Kidney epithelial cell (primary cell): Measurements from ENCODE around the gene KRT71. TPM values are rescaled to one million over a fixed set of nuclear protein-coding genes. Genes with fewer than 3 reads are reported as not detected.

Source experiments
- DNase-seq: peaks from one replicate; pipeline ENCODE4 v3.0.0-alpha.2; 2010; ENCODE audit warnings: low read depth
- H3K27me3 ChIP-seq: 2 replicates; pipeline ENCODE4 v1.6.0; 2011; ENCODE audit warnings: low read length; ENCODE audit not compliant: control insufficient read depth, insufficient read depth
- H3K36me3 ChIP-seq: 2 replicates; pipeline ENCODE4 v1.5.1; 2011; ENCODE audit warnings: low read length; ENCODE audit not compliant: control insufficient read depth, insufficient read depth
- H3K4me3 ChIP-seq: 2 replicates; pipeline ENCODE4 v1.5.1; 2011; ENCODE audit warnings: low read depth, mild to moderate bottlenecking, control low read depth, low read length
- total RNA-seq: library from RNA; depleted of rRNA; stranded (reverse); fragments of >200 nt; gene quantifications from 2 replicates; pipeline ENCODE4 v1.2.3, GENCODE V29; 2015
- TF ChIP-seq, protein P1 (sequence below): IDR thresholded peaks from 2 replicates; pipeline ENCODE4 v1.5.1; 2011; ENCODE audit warnings: mild to moderate bottlenecking, moderate library complexity, low read length, control low read depth, inconsistent platforms; ENCODE audit not compliant: insufficient read depth, poor library complexity, severe bottlenecking

Gene KRT71
- total RNA-seq, 1 donor from 2014 or later: not detected

DNA sequence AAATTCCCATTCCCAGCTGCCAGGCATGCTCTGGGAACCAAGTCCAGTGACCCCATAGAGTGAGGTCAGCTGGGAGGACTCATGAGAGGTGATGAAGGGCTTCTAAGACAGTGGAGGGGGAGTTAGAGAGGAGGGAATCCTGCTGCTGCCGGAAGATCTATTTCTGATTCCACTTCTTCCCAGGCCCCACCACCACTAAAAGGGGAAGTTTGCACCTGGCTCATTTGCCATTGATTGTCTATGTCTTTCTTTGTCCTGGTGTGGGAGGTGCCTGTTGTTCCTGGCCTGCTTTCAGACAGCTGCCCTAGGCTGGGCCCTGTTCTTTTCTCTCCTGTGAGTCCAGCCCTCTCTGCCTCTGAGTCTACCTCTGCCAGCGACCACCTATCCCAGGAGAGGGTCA lies 56.9 kb downstream of the KRT71 start:
- Histone ChIP-seq H3K36me3 (no peaks in the 10 kb centered on the region), H3K4me3 (no peak overlapping the region), H3K27me3 (no peaks in the 10 kb centered on the region)
- TF ChIP-seq, protein P1, sequence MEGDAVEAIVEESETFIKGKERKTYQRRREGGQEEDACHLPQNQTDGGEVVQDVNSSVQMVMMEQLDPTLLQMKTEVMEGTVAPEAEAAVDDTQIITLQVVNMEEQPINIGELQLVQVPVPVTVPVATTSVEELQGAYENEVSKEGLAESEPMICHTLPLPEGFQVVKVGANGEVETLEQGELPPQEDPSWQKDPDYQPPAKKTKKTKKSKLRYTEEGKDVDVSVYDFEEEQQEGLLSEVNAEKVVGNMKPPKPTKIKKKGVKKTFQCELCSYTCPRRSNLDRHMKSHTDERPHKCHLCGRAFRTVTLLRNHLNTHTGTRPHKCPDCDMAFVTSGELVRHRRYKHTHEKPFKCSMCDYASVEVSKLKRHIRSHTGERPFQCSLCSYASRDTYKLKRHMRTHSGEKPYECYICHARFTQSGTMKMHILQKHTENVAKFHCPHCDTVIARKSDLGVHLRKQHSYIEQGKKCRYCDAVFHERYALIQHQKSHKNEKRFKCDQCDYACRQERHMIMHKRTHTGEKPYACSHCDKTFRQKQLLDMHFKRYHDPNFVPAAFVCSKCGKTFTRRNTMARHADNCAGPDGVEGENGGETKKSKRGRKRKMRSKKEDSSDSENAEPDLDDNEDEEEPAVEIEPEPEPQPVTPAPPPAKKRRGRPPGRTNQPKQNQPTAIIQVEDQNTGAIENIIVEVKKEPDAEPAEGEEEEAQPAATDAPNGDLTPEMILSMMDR: no peak
- DNase-seq: no peak

DNA sequence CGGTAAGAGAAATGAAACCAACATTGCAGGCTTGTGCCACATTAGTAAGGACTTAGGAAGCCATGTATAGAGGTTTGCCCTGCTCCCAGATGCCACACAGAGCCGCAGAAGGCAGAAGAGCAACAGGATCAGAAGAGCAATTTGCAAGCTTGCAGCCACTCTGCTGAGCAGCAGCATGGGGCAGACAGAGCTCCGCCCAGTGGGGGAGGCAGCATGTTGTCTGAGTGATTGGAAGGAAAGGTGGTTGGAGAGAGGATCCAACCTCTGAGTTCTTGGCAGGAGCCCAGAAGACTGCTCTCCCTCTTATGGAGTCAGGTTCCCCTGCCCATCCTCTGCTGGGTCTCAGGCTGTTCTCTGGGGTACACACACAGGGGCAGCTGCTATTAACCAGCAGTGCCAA lies 57.6 kb downstream of the KRT71 start:
- TF ChIP-seq, protein P1: no peak
- no peak for DNase-seq
- Histone ChIP-seq H3K4me3 (no peak overlapping the region), H3K27me3 (peaks cover 2% of the 10 kb centered on the region), H3K36me3 (no peaks in the 10 kb centered on the region)

DNA sequence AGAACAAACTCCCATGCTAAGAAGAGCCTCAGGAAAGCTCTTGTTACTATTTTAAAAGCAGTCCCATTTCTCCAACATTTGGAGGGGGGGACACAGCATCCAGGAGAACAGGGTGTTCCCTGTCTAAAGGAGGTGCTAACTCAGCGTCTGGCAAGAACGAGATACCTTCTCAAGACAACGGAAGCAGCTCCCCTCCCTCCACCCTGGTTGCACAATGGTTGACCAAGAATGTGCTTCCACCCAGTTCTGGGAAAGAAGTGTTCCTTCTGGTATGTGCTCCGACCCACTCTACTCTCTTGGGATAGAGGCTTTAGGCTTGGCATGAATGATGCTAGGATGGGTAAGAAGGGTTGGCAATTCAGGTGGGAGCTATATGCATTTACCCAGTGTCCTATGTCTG lies 58.4 kb downstream of the KRT71 start:
- no peak for DNase-seq
- TF ChIP-seq, protein P1: no peak
- Histone ChIP-seq H3K4me3 (no peak overlapping the region), H3K36me3 (no peaks in the 10 kb centered on the region), H3K27me3 (peaks cover 5% of the 10 kb centered on the region)

GRCh38 chr12:52494100-52494499 lies 58.8 kb downstream of the KRT71 start:
- no peak overlapping the region for H3K4me3 ChIP-seq
- TF ChIP-seq, protein P1: no peak
- no peak for DNase-seq
- H3K36me3 ChIP-seq: no peaks in the 10 kb centered on the region
- peaks cover 6% of the 10 kb centered on the region for H3K27me3 ChIP-seq

Other genes with a start within 250 kb of the KRT71 start
- not detected in 2 replicates for gene KRT83, start 231.7 kb downstream of the KRT71 start, total RNA-seq
- gene KRT85, start 185.7 kb downstream of the KRT71 start, total RNA-seq: not detected in 2 replicates
- not detected in 2 replicates for gene KRT84, start 167.5 kb downstream of the KRT71 start, total RNA-seq
- not detected in 2 replicates for gene KRT82, start 146.8 kb downstream of the KRT71 start, total RNA-seq
- not detected in 2 replicates for gene KRT75, start 118.8 kb downstream of the KRT71 start, total RNA-seq
- not detected in 2 replicates for gene KRT6B, start 101.0 kb downstream of the KRT71 start, total RNA-seq
- gene KRT6C, start 79.3 kb downstream of the KRT71 start, total RNA-seq: not detected in 2 replicates
- gene KRT6A, start 59.9 kb downstream of the KRT71 start, total RNA-seq: 0.21 and 0.27 TPM in 2 replicates
- gene KRT5, start 32.8 kb downstream of the KRT71 start, total RNA-seq: not detected in 2 replicates
- gene KRT74, start 20.7 kb upstream of the KRT71 start, total RNA-seq: not detected in 2 replicates
- gene KRT72, start 48.3 kb upstream of the KRT71 start, total RNA-seq: not detected in 2 replicates
- gene KRT73, start 65.4 kb upstream of the KRT71 start, total RNA-seq: not detected in 2 replicates
- gene KRT2, start 99.1 kb upstream of the KRT71 start, total RNA-seq: not detected in 2 replicates
- not detected in 2 replicates for gene KRT1, start 127.3 kb upstream of the KRT71 start, total RNA-seq
- gene KRT77, start 150.4 kb upstream of the KRT71 start, total RNA-seq: not detected in 2 replicates
- gene KRT76, start 224.2 kb upstream of the KRT71 start, total RNA-seq: not detected in 2 replicates
- gene KRT3, start 243.0 kb upstream of the KRT71 start, total RNA-seq: not detected in 2 replicates